Memory B cell (primary cell): ENCODE results near the gene RPS6KA5.

Experiments
- ATAC-seq: fragments of 150-1000 bp; cut with Tn5 transposase; 2 replicates; pipeline ENCODE4 v1.10.0; 2021; ENCODE audit warnings: low read depth, mild to moderate bottlenecking, moderate library complexity
- DNase-seq, 2 donors: peaks; one replicate each; pipeline ENCODE4 v3.0.0; 2022; ENCODE audit warnings: low spot score in 2 of 2
- H3K27ac Mint-ChIP-seq: one replicate; pipeline ENCODE4 v1.8.0; 2022; ENCODE audit warnings: mild to moderate bottlenecking, moderate library complexity, mixed read lengths
- H3K27me3 Mint-ChIP-seq: one replicate; pipeline ENCODE4 v1.8.0; 2022; ENCODE audit warnings: mixed read lengths
- H3K36me3 Mint-ChIP-seq: one replicate; pipeline ENCODE4 v1.8.0; 2022; ENCODE audit warnings: mild to moderate bottlenecking, mixed read lengths
- H3K4me1 Mint-ChIP-seq: one replicate; pipeline ENCODE4 v1.8.0; 2022; ENCODE audit warnings: mixed read lengths
- H3K4me3 Mint-ChIP-seq: one replicate; pipeline ENCODE4 v1.8.0; 2022; ENCODE audit warnings: mild to moderate bottlenecking, moderate library complexity, mixed read lengths
- H3K9me3 Mint-ChIP-seq: one replicate; pipeline ENCODE4 v1.8.0; 2022; ENCODE audit warnings: mixed read lengths

Gene RPS6KA5

GRCh38 chr14:90804292-90805083 is 256.0 kb downstream of the RPS6KA5 start:
- Mint-ChIP-seq H3K4me3 (no peak overlapping the region), H3K9me3 (no peaks in the 10 kb centered on the region), H3K27ac (no peak overlapping the region), H3K36me3 (no peaks in the 10 kb centered on the region), H3K4me1 (peaks cover 5% of the 10 kb centered on the region), H3K27me3 (peaks cover 8% of the 10 kb centered on the region)
- DNase-seq, result no peak
- ATAC-seq, result no peak

GRCh38 chr14:90803249-90803648 is 257.2 kb downstream of the RPS6KA5 start:
- H3K27ac Mint-ChIP-seq, result no peak overlapping the region
- peaks cover 5% of the 10 kb centered on the region for H3K4me1 Mint-ChIP-seq
- no peak for ATAC-seq

GRCh38 chr14:90799420-90799819 is 261.0 kb downstream of the RPS6KA5 start:
- Mint-ChIP-seq H3K4me1 (peaks cover 5% of the 10 kb centered on the region), H3K36me3 (no peaks in the 10 kb centered on the region), H3K9me3 (no peaks in the 10 kb centered on the region), H3K4me3 (no peak overlapping the region), H3K27ac (no peak overlapping the region), H3K27me3 (peaks cover 16% of the 10 kb centered on the region)
- ATAC-seq, result no peak
- DNase-seq, result no peak

More at GRCh38 chr14:90803249-90803648, 257.2 kb downstream of the RPS6KA5 start:
- no peak overlapping the region for H3K4me3 Mint-ChIP-seq
- DNase-seq, result no peak
- H3K9me3 Mint-ChIP-seq, result no peaks in the 10 kb centered on the region
- H3K36me3 Mint-ChIP-seq, result no peaks in the 10 kb centered on the region
- peaks cover 14% of the 10 kb centered on the region for H3K27me3 Mint-ChIP-seq

- Mint-ChIP-seq H3K27me3 (peaks cover 16% of the 10 kb centered on the region), H3K4me1 (peaks cover 5% of the 10 kb centered on the region), H3K36me3 (no peaks in the 10 kb centered on the region), H3K4me3 (no peak overlapping the region), H3K27ac (no peak overlapping the region), H3K9me3 (no peaks in the 10 kb centered on the region)
- DNase-seq (no peak), ATAC-seq (no peak)
These were observed 262.5 kb downstream of the RPS6KA5 start for GRCh38 chr14:90797919-90798318.
